Upper lobe of left lung (tissue), 6 donors: Measurements from ENCODE around the gene UBE2F. TPM values are rescaled to one million over a fixed set of nuclear protein-coding genes. Genes with fewer than 3 reads are reported as not detected.

ENCODE experiments used
- ATAC-seq, 2 donors: fragments of 200-7000 bp; cut with Tn5 transposase; one replicate each; pipeline ENCODE4 v1.9.1; 2022; ENCODE audit warnings: mild to moderate bottlenecking in 2 of 2, moderate library complexity in 2 of 2; ENCODE audit not compliant: low FRiP score in 2 of 2
- DNase-seq, 2 donors: peaks; one replicate each; pipeline ENCODE4 v3.0.0-alpha.2; 2019 to 2020
- H3K27ac ChIP-seq, 4 donors: fragments of 200-600 bp; sonication (generic); one replicate each; pipeline ENCODE4 v1.5.1; 2016 to 2019
- H3K27me3 ChIP-seq, 4 donors: fragments of 200-600 bp; sonication (generic); one replicate each; pipeline ENCODE4 v1.5.1; 2017 to 2019
- H3K36me3 ChIP-seq, 4 donors: fragments of 200-600 bp; sonication (generic); one replicate each; pipeline ENCODE4 v1.5.1; 2016 to 2019
- H3K4me1 ChIP-seq, 4 donors: fragments of 200-600 bp; sonication (generic); one replicate each; pipeline ENCODE4 v1.5.1; 2018 to 2019
- H3K4me3 ChIP-seq, 4 donors: fragments of 200-600 bp; sonication (generic); one replicate each; pipeline ENCODE4 v1.5.1; 2017 to 2019; ENCODE audit warnings: mild to moderate bottlenecking in 2 of 4, moderate library complexity in 1 of 4
- H3K9me3 ChIP-seq, 4 donors: fragments of 200-600 bp; sonication (generic); one replicate each; pipeline ENCODE4 v1.5.1; 2018 to 2019
- EP300 ChIP-seq, 4 donors: sonication (generic); formaldehyde crosslinking; IDR thresholded peaks; one replicate each; pipeline ENCODE4 v1.5.1; 2017; ENCODE audit warnings: antibody characterized with exemption in 4 of 4, control low read depth in 2 of 4
- POLR2A ChIP-seq, 4 donors: fragments of 450-650 bp; IDR thresholded peaks; one replicate each; pipeline ENCODE4 v1.5.1; 2016 to 2017; ENCODE audit warnings: antibody characterized with exemption in 4 of 4, mild to moderate bottlenecking in 2 of 4
- POLR2AphosphoS5 ChIP-seq, 2 donors: sonication (generic); formaldehyde crosslinking; IDR thresholded peaks; one replicate each; pipeline ENCODE4 v1.5.1; 2017; ENCODE audit warnings: antibody characterized with exemption in 2 of 2
- WGBS, 2 donors: methylation state at CpG; one replicate each; pipeline ENCODE4 v1.1.5; 2017 to 2018; 5-methylcytosine and 5-hydroxymethylcytosine counted together
- total RNA-seq, 6 donors: library from RNA; depleted of rRNA in 4 of 6; stranded (reverse); fragments of >200 nt in 4 of 6; gene quantifications; one replicate each; pipeline versions ENCODE4 v1.1.0 to v1.2.1, GENCODE V29; 2016 to 2021
- TF ChIP-seq, protein P1 (sequence below), 6 experiments: fragments of 450-650 bp in 4 of 6; fragments of 200-600 bp in 2 of 6; sonication (generic) in 2 of 6; IDR thresholded peaks; one replicate each; pipeline ENCODE4 v1.5.1; 2016 to 2019; ENCODE audit warnings: antibody characterized with exemption in 6 of 6
- donor health status: DM: no; HTN: no; CAD: no; lungs with moderate emphysema.
- donor health status: DM: no; HTN: yes; CAD: no; lungs with severe emphysema.

Gene UBE2F
- total RNA-seq, 6 donors from 2014 or later: 11.5 to 65.5 (median 39.8) TPM

DNA sequence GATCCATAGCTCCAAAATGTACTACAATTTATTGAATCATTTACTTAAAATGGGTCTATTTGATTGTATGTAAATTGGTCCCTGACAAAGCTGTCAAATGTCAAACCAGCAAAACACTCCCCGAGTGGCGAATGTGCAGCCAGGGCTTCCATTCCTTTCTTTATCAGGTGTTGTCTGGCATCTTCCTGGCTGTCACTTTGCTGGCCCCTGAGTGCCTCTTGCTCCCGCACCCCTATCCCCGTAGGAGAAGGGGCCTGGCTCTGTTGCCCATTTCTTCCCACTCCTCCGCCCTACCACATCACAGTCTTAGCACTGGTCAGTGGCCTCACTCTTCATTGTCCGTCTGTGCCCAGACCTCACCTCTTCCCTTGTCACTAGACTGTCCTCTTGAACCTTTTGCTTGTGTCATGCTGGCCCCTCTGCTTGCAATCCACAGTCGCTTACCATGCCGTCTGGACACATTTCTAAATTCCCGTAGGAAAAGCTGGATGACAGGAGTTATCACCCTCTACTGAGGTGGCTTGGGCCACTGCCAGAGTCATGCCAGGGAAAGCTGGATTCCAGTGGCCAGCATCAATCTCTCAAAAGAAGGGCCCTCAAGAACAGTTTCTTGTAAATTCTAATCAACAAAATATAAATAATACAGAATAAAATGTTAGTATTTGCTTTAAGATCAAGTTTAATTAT is 15.4 kb downstream of the UBE2F start:
- H3K4me3 ChIP-seq: no peak overlapping the region
- H3K9me3 ChIP-seq: no peaks in the 10 kb centered on the region
- TF ChIP-seq POLR2AphosphoS5 (IDR thresholded peaks at IDR 0.05): no peak
- TF ChIP-seq EP300 (IDR thresholded peaks at IDR 0.05): no peak
- TF ChIP-seq, protein P1, sequence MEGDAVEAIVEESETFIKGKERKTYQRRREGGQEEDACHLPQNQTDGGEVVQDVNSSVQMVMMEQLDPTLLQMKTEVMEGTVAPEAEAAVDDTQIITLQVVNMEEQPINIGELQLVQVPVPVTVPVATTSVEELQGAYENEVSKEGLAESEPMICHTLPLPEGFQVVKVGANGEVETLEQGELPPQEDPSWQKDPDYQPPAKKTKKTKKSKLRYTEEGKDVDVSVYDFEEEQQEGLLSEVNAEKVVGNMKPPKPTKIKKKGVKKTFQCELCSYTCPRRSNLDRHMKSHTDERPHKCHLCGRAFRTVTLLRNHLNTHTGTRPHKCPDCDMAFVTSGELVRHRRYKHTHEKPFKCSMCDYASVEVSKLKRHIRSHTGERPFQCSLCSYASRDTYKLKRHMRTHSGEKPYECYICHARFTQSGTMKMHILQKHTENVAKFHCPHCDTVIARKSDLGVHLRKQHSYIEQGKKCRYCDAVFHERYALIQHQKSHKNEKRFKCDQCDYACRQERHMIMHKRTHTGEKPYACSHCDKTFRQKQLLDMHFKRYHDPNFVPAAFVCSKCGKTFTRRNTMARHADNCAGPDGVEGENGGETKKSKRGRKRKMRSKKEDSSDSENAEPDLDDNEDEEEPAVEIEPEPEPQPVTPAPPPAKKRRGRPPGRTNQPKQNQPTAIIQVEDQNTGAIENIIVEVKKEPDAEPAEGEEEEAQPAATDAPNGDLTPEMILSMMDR (IDR thresholded peaks at IDR 0.05): no peak
- ATAC-seq (no peak), DNase-seq (no peak)
- no peak overlapping the region for H3K27ac ChIP-seq
- WGBS, 2 donors: 92 to 94% methylated on average over 9 of the region's 9 CpGs
- H3K4me1 ChIP-seq: peaks cover 2 to 27% (median 11%) of the 10 kb centered on the region in 4 donors
- peaks cover 0 to 4% (median 0%) of the 10 kb centered on the region in 4 donors for H3K36me3 ChIP-seq
- H3K27me3 ChIP-seq: no peaks in the 10 kb centered on the region

DNA sequence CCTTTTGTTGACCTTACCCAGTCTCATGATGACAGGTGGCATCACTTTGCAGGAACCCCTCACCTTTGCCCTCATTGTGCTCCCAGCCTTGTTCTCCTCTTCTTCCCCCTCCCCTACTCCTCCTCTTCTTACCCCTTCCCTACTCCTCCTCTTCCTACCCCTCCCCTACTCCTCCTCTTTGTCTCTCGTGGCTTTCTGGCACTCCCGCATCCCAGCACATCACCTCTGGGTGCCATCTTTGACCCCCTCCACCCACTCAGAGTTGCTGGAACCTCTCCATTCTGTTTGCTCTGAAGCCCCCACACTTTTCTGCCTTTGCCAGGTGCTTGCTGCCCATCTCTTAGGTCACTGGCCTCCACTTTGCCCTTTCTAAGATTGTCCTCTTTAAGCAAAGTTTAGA is 17.1 kb downstream of the UBE2F start:
- H3K36me3 ChIP-seq: peaks cover 0 to 4% (median 0%) of the 10 kb centered on the region in 4 donors
- WGBS, 2 donors: 17 to 23% methylated on average over 2 of the region's 2 CpGs
- no peak overlapping the region for H3K27ac ChIP-seq
- H3K4me1 ChIP-seq: peaks cover 2 to 15% (median 8%) of the 10 kb centered on the region in 4 donors
- H3K4me3 ChIP-seq: no peak overlapping the region
- no peaks in the 10 kb centered on the region for H3K9me3 ChIP-seq
- H3K27me3 ChIP-seq: no peaks in the 10 kb centered on the region
- TF ChIP-seq EP300 (IDR thresholded peaks at IDR 0.05): no peak
- no peak for TF ChIP-seq POLR2A (IDR thresholded peaks at IDR 0.05)
- no peak for TF ChIP-seq POLR2AphosphoS5 (IDR thresholded peaks at IDR 0.05)
- TF ChIP-seq, protein P1 (IDR thresholded peaks at IDR 0.05): no peak
- DNase-seq (no peak), ATAC-seq (no peak)

DNA sequence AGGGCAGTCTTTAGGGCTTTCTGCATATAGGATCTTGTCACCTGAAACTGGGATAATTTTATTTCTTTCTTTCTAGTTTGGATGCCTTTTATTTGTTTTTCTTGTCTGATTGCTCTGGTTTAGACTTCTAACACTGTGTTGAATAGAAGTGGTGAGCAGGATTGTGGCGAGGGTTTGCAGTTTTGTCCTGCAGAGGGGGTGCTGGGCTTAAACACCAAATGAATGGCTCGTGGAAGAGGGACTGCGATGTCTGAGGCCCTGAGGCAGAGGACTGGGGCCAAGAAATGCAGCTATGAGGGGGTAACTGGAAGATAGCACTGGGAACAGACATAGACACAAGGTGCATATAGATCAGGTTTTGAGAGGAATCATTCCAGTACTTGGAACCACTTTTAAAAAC is 20.5 kb downstream of the UBE2F start:
- Histone ChIP-seq H3K9me3 (no peaks in the 10 kb centered on the region), H3K4me1 (no peaks in the 10 kb centered on the region), H3K36me3 (peaks cover 4 to 12% (median 5%) of the 10 kb centered on the region in 4 donors), H3K27me3 (no peaks in the 10 kb centered on the region), H3K4me3 (no peak overlapping the region), H3K27ac (no peak overlapping the region)
- ATAC-seq (no peak), DNase-seq (no peak)
- WGBS, 2 donors: 96 to 100% methylated on average over 3 of the region's 3 CpGs
- TF ChIP-seq POLR2A (IDR thresholded peaks at IDR 0.05) (no peak), EP300 (IDR thresholded peaks at IDR 0.05) (no peak), POLR2AphosphoS5 (IDR thresholded peaks at IDR 0.05) (no peak)
- TF ChIP-seq, protein P1 (IDR thresholded peaks at IDR 0.05): no peak

DNA sequence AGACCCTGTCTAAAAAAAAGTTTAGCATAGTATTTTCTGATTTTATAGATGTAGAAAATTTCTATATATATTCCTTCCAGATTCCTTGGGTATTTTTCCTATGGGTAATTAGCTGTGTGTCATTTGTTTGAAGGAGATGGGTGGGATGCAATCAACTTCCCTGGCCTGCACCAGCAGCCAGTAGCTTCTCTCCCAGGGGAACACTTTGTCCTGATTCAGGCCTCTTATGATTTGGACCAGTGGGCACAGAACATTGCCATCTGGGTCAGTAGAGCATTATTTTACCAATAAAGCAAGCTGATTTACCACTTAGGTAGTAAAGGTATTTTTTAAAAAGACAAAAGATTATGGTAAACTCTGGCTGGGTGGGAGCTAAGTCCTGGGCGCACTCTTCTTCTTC is 26.9 kb downstream of the UBE2F start:
- no peak overlapping the region for H3K4me3 ChIP-seq
- 89 to 100% methylated on average over 1 of the region's 1 CpG for WGBS, 2 donors
- no peaks in the 10 kb centered on the region for H3K4me1 ChIP-seq
- TF ChIP-seq POLR2AphosphoS5 (IDR thresholded peaks at IDR 0.05) (no peak), EP300 (IDR thresholded peaks at IDR 0.05) (no peak), POLR2A (IDR thresholded peaks at IDR 0.05) (no peak)
- TF ChIP-seq, protein P1 (IDR thresholded peaks at IDR 0.05): no peak
- DNase-seq: no peak
- no peaks in the 10 kb centered on the region for H3K27me3 ChIP-seq
- peaks cover 4 to 32% (median 9%) of the 10 kb centered on the region in 4 donors for H3K36me3 ChIP-seq
- H3K9me3 ChIP-seq: no peaks in the 10 kb centered on the region
- no peak for ATAC-seq
- no peak overlapping the region for H3K27ac ChIP-seq

DNA sequence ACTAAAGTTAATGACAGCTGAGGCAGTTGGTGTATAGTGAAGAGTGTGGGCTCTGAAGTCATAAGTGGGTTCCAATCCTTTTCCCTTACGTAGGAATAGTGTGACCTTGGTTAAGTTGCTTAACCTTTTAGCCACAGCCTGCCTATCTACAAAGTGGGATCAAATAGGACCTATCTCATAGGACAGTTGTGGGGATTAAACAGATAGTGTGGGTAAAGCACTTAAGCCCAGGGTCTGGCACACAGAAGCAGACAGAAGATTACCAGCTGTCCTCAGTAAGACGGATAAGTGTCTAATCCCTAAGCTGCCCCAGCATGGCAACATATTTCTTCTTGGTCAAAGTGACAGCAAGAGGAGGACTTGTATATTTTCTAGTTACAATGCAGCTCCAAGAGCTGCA is 28.2 kb downstream of the UBE2F start:
- H3K27ac ChIP-seq: no peak overlapping the region
- TF ChIP-seq POLR2AphosphoS5 (IDR thresholded peaks at IDR 0.05) (no peak), POLR2A (IDR thresholded peaks at IDR 0.05) (no peak), EP300 (IDR thresholded peaks at IDR 0.05) (no peak)
- TF ChIP-seq, protein P1 (IDR thresholded peaks at IDR 0.05): no peak
- WGBS, 2 donors: 92 to 97% methylated on average over 2 of the region's 2 CpGs
- H3K4me3 ChIP-seq: no peak overlapping the region
- H3K9me3 ChIP-seq: no peaks in the 10 kb centered on the region
- DNase-seq: no peak
- ATAC-seq: no peak
- peaks cover 4 to 28% (median 9%) of the 10 kb centered on the region in 4 donors for H3K36me3 ChIP-seq
- H3K27me3 ChIP-seq: no peaks in the 10 kb centered on the region
- no peaks in the 10 kb centered on the region for H3K4me1 ChIP-seq
